VCaP (cell line): ENCODE data around the gene TMEM198.
A peak's percentile ranks its signal among the peaks of the same experiment; 100 is the strongest.

Experiments used
- H3K27ac ChIP-seq: fragments of 450-650 bp; 2 replicates; pipeline ENCODE4 v1.5.1; 2017
- CTCF ChIP-seq: fragments of 450-650 bp; conservative IDR thresholded peaks from 2 replicates; pipeline ENCODE4 v1.5.1; 2017; ENCODE audit warnings: mild to moderate bottlenecking, moderate library complexity

Gene TMEM198

GRCh38 chr2:219543596-219544358, at the start of gene TMEM198, which contains the start of gene CHPF:
TMEM198 (plus strand) TSS chr2:219544028; CDS start chr2:219544728, 700 bp downstream.
CHPF (minus strand) TSS chr2:219543809; CDS start chr2:219543538, 271 bp downstream.
- TF ChIP-seq CTCF: no peak
- peak within 1 kb of the TSS; percentile 92 for H3K27ac ChIP-seq

- no peak for TF ChIP-seq CTCF
- H3K27ac ChIP-seq: no peak overlapping the region
These were observed 48.8 kb upstream of the TMEM198 start for GRCh38 chr2:219494952-219495530.

GRCh38 chr2:219495531-219496122, 48.2 kb upstream of the TMEM198 start:
- H3K27ac ChIP-seq: no peak overlapping the region
- TF ChIP-seq CTCF: peak; percentile 67

GRCh38 chr2:219496247-219496824, 47.5 kb upstream of the TMEM198 start:
- H3K27ac ChIP-seq: no peak overlapping the region
- TF ChIP-seq CTCF: no peak

- peak overlapping the region; percentile 71; the same call in 1 of the 2 replicates for H3K27ac ChIP-seq
- no peak for TF ChIP-seq CTCF
These were observed 46.9 kb upstream of the TMEM198 start for GRCh38 chr2:219496825-219497494.

GRCh38 chr2:219497495-219498279, 46.1 kb upstream of the TMEM198 start:
- peak overlapping the region; percentile 71 for H3K27ac ChIP-seq
- TF ChIP-seq CTCF: no peak
